NT2/D1 (cell line): ENCODE results near the gene PHACTR2.

ENCODE experiments used
- DNase-seq: peaks from one replicate; pipeline ENCODE4 v3.0.0-alpha.2; 2011; ENCODE audit warnings: low read depth, low spot score
- H3K27me3 ChIP-seq: 2 replicates; pipeline ENCODE4 v1.6.0; 2011; ENCODE audit warnings: mild to moderate bottlenecking; ENCODE audit not compliant: insufficient read length, insufficient read depth
- H3K36me3 ChIP-seq: 2 replicates; pipeline ENCODE4 v1.6.1; 2011; ENCODE audit warnings: mild to moderate bottlenecking, low read length, mixed read lengths; ENCODE audit not compliant: insufficient read depth, insufficient read length
- H3K4me1 ChIP-seq: 2 replicates; pipeline ENCODE4 v1.5.1; 2011; ENCODE audit not compliant: insufficient read depth, insufficient read length
- H3K4me3 ChIP-seq: 2 replicates; pipeline ENCODE4 v1.5.1; 2011; ENCODE audit warnings: low read depth; ENCODE audit not compliant: insufficient read length
- H3K9ac ChIP-seq: 2 replicates; pipeline ENCODE4 v1.6.0; 2011; ENCODE audit warnings: low read depth; ENCODE audit not compliant: insufficient read length
- H3K9me3 ChIP-seq: 2 replicates; pipeline ENCODE4 v1.5.1; 2011; ENCODE audit warnings: mild to moderate bottlenecking, low read length; ENCODE audit not compliant: insufficient read depth
- SUZ12 ChIP-seq: IDR thresholded peaks from 2 replicates; pipeline ENCODE4 v1.6.1; 2011; ENCODE audit not compliant: insufficient read length, insufficient read depth; ENCODE audit errors: extremely low read depth
- YY1 ChIP-seq: IDR thresholded peaks from 2 replicates; pipeline ENCODE4 v1.6.1; 2011; ENCODE audit not compliant: insufficient read length, insufficient read depth
- ZNF274 ChIP-seq: IDR thresholded peaks from 2 replicates; pipeline ENCODE4 v1.6.1; 2011; ENCODE audit warnings: mild to moderate bottlenecking, low read depth, low read length

PHACTR2 gene

DNA sequence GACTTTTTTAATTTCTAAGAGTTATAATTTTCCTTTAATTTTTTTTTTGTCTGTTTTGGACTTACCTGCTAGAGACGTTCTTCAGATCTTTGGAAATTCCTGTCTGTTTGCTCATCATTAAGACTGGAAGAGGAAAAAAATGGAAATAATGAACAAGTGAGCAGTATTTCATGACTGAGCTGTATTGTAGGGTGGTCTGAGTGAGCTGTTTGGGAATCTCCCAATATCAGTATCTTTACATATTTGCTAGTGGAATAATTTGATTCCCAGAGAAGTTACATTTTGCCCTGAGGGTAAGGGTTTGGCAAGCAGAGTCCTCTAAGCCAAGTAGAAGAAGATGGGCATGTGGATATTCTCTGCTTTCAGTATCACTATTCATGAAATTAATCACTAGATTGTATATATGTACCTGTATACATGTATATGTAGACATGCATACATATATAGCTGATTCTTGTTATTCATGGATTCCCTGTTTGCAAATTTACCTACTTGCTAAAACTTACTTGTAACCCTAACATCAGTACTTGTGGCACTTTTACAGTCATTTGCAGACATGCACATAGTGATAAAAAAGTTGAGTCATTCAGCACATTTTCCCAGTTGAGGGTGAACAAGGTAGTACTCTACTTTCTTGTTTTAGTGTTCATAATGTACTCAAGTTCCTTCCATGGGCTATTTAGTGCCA lies 200.0 kb downstream of the PHACTR2 start:
- 0 out of 2 replicates have a peak, but pooled peaks cover 8% of the 10 kb centered on the region for H3K9me3 ChIP-seq
- H3K4me1 ChIP-seq: no peaks in the 10 kb centered on the region
- H3K4me3 ChIP-seq: no peak overlapping the region
- no peaks in the 10 kb centered on the region for H3K36me3 ChIP-seq
- no peaks in the 10 kb centered on the region for H3K27me3 ChIP-seq
- no peak for DNase-seq
- H3K9ac ChIP-seq: no peak overlapping the region
- TF ChIP-seq YY1: no peak

DNA sequence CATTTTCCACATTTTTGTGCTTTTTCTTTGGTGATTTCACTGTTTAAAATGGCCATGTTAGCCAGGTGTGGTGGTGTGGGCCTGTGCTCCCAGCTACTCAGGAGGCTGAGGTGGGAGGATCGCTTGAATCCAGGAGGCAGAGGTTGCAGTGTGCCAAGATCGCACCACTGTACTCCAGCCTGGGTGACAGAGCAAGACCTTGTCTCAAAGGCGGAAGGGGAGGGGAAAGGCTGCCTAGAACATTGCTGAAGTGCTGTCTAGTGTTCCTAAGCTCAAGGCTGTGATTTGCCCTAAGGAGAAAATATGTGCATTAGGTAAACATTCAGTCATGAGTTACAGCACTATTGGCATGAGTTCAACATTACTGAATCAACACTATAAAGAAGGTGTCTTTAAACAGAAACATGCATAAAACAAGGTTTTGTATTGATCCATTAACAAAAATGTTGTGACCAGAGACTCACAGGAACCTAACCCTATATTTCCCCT lies 200.6 kb downstream of the PHACTR2 start:
- Histone ChIP-seq H3K4me1 (no peaks in the 10 kb centered on the region), H3K9me3 (0 out of 2 replicates have a peak, but pooled peaks cover 8% of the 10 kb centered on the region), H3K36me3 (no peaks in the 10 kb centered on the region), H3K4me3 (no peak overlapping the region), H3K27me3 (no peaks in the 10 kb centered on the region), H3K9ac (no peak overlapping the region)
- no peak for TF ChIP-seq ZNF274
- no peak for TF ChIP-seq SUZ12
- no peak for TF ChIP-seq YY1
- no peak for DNase-seq

DNA sequence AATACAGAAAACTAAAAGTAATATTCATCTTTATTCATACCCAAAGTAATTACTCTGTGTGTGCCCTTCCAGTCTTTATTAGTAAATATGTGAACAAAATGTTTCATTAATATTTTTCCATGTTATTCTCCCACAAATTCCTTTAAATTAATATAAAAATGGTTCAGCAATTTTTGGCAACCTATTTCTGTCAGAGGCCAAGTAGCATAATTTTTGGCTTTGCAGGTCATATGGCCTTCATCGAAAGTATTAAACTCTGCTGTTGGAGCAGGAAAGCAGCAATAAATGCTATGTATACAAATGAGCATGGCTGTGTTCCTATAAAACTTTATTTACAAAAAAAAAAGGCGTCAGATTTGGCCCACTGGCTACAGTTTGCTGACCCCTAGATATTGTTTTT lies 202.6 kb downstream of the PHACTR2 start:
- Histone ChIP-seq H3K4me3 (no peak overlapping the region), H3K4me1 (no peaks in the 10 kb centered on the region), H3K36me3 (no peaks in the 10 kb centered on the region), H3K27me3 (no peaks in the 10 kb centered on the region), H3K9ac (no peak overlapping the region), H3K9me3 (0 out of 2 replicates have a peak, but pooled peaks cover 8% of the 10 kb centered on the region)
- no peak for DNase-seq
- TF ChIP-seq SUZ12 (no peak), ZNF274 (no peak), YY1 (no peak)
